ENCODE results near the gene CPLANE2. TPM values are rescaled to one million over a fixed set of nuclear protein-coding genes. Genes with fewer than 3 reads are reported as not detected.
A peak's percentile ranks its signal among the peaks of the same experiment; 100 is the strongest.
"Not testable (repeated sequence)": the region's sequence is repeated elsewhere in the genome, so short reads cannot be mapped to it uniquely, and the experiment has no call there.

CPLANE2 gene
- total and polyA plus RNA-seq, 2 donors: 4.0 to 4.2 TPM

DNA sequence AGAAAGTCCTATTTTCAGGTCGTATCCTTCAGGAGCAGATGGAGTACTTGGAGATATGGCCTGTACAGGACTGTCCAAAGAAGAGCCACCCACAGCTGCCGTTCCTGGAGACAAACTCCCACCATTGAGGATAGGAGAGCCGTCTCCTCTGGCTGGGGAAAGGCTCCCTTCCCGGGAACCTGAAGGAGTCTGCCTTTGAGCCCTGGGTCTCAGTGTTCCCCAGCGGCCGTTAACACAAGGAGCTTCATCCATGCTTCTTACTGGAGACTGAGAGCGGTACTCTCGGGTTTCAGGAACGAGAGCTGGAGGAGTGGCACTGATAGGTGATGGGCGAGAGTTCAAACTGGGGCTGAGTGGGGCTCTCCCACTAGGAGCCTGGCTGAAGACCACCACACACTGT is 14.4 kb upstream of the CPLANE2 start:
- WGBS: 99% methylated on average over 10 of the region's 10 CpGs
- Histone ChIP-seq H3K36me3 (ENCODE audit: control insufficient read depth in 2 of 2, insufficient read depth in 2 of 2, low read length in 1 of 2) (peaks cover 55 to 77% of the 10 kb centered on the region in 2 donors), H3K27me3 (ENCODE audit: control insufficient read depth in 2 of 2, insufficient read depth in 1 of 2, low read length in 1 of 2) (no peaks in the 10 kb centered on the region), H3K27ac (ENCODE audit: low read depth in 1 of 2, low read length in 1 of 2) (no peak overlapping the region), H3K9me3 (ENCODE audit: control insufficient read depth in 2 of 2, insufficient read depth in 1 of 2, low read length in 1 of 2) (no peaks in the 10 kb centered on the region), H3K4me1 (ENCODE audit: control insufficient read depth in 2 of 2, insufficient read depth in 2 of 2, low read length in 2 of 2) (peaks cover 3 to 8% of the 10 kb centered on the region in 2 donors), H3K4me3 (ENCODE audit: low read length in 2 of 2) (no peak overlapping the region)
- no peak for DNase-seq (ENCODE audit: low read depth in 6 of 9, low spot score in 9 of 9)

GRCh38 chr1:16250524-16251251 is 13.7 kb upstream of the CPLANE2 start:
- no peak overlapping the region for H3K4me3 ChIP-seq (ENCODE audit: low read length in 2 of 2)
- H3K9me3 ChIP-seq (ENCODE audit: control insufficient read depth in 2 of 2, insufficient read depth in 1 of 2, low read length in 1 of 2): no peaks in the 10 kb centered on the region
- H3K4me1 ChIP-seq (ENCODE audit: control insufficient read depth in 2 of 2, insufficient read depth in 2 of 2, low read length in 2 of 2): peaks cover 3 to 8% of the 10 kb centered on the region in 2 donors
- no peak for DNase-seq (ENCODE audit: low read depth in 6 of 9, low spot score in 9 of 9)
- 96% methylated on average over 15 of the region's 15 CpGs for WGBS
- H3K27ac ChIP-seq (ENCODE audit: low read depth in 1 of 2, low read length in 1 of 2): no peak overlapping the region
- no peaks in the 10 kb centered on the region for H3K27me3 ChIP-seq (ENCODE audit: control insufficient read depth in 2 of 2, insufficient read depth in 1 of 2, low read length in 1 of 2)
- peaks cover 52 to 75% of the 10 kb centered on the region in 2 donors for H3K36me3 ChIP-seq (ENCODE audit: control insufficient read depth in 2 of 2, insufficient read depth in 2 of 2, low read length in 1 of 2)

DNA sequence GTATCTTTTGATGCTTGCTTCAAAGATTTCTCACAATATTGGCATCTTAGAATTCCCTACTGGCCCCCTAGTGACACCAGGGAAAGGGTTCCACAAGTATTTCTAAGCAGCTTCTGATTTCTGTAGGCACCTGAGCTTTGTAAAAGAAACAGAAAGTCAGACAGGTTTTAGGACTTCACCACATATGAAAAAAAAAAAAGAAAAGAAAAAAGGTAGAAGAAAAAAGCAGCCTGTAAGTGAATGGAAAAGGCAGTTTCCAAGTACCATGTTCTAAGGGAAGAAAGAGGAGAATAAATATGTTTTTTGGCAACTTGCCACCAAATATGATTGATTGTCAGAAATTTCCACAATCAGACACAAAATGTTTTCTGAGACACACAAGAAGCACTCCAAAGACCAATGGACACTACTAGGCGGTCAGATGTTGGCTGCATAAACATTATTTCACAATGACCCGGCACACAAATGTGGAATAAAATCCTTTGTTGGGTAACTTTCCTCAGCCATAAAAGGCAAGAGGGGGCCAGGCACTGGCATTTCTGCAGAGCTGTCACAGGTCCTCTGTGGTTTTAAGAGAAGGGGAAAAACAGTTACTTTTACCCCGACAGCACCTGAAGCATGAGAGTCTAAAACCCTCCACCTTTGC is 12.7 kb upstream of the CPLANE2 start:
- Histone ChIP-seq H3K9me3 (ENCODE audit: control insufficient read depth in 2 of 2, insufficient read depth in 1 of 2, low read length in 1 of 2) (no peaks in the 10 kb centered on the region), H3K4me3 (ENCODE audit: low read length in 2 of 2) (no peak overlapping the region), H3K27ac (ENCODE audit: low read depth in 1 of 2, low read length in 1 of 2) (no peak overlapping the region), H3K36me3 (ENCODE audit: control insufficient read depth in 2 of 2, insufficient read depth in 2 of 2, low read length in 1 of 2) (peaks cover 48 to 70% of the 10 kb centered on the region in 2 donors), H3K27me3 (ENCODE audit: control insufficient read depth in 2 of 2, insufficient read depth in 1 of 2, low read length in 1 of 2) (no peaks in the 10 kb centered on the region), H3K4me1 (ENCODE audit: control insufficient read depth in 2 of 2, insufficient read depth in 2 of 2, low read length in 2 of 2) (peaks cover 3 to 8% of the 10 kb centered on the region in 2 donors)
- WGBS: 47% methylated on average over 3 of the region's 3 CpGs
- no peak for DNase-seq (ENCODE audit: low read depth in 6 of 9, low spot score in 9 of 9)

DNA sequence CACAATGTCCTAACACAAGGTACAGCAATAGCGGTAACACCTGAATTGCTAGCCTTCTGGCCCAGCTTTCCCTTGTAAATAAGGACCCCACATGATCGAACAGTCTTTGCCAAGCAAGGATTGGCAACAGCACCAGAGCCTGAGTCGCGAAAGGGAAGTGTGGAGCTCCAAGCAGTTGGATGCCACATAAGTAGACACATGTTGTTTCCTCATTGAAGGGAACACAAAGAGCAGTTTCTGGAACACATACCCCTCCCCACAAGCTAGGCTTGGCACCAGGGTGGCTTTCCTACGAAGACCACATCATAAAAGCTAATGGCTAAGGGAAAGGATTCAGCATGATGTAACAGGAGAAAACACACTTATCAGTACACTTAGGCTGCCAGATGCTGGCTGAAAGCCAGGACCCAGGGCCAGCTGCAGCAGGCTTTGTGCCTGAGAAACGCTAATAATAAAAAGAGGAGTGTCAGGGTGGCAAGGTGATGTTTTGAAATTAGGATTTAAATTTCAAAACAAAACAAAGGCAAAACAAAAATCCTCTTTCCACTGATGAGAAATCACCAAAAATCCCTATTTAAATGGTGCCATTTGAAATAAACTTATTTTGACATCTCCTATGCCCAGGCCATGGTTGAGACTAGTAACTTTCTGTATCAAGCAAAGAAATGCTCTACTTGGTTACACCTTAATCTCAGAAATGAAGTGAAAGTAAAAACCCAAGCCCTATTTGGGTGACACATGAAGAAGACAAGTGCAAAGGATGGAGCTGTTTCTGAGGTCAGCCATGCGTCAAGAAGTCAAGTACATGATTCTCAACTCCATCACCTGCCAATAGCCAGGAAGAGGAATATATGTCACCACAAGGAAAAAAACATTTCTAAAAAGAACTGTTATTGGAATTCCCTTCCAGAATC is 11.9 kb upstream of the CPLANE2 start:
- DNase-seq (ENCODE audit: low read depth in 6 of 9, low spot score in 9 of 9): no peak
- H3K4me3 ChIP-seq (ENCODE audit: low read length in 2 of 2): no peak overlapping the region
- H3K27me3 ChIP-seq (ENCODE audit: control insufficient read depth in 2 of 2, insufficient read depth in 1 of 2, low read length in 1 of 2): no peaks in the 10 kb centered on the region
- peak overlapping the region; percentile 21 to 50 for H3K27ac ChIP-seq (ENCODE audit: low read depth in 1 of 2, low read length in 1 of 2)
- no peaks in the 10 kb centered on the region for H3K9me3 ChIP-seq (ENCODE audit: control insufficient read depth in 2 of 2, insufficient read depth in 1 of 2, low read length in 1 of 2)
- WGBS: 31% methylated on average over 7 of the region's 7 CpGs
- H3K36me3 ChIP-seq (ENCODE audit: control insufficient read depth in 2 of 2, insufficient read depth in 2 of 2, low read length in 1 of 2): peaks cover 39 to 62% of the 10 kb centered on the region in 2 donors
- peaks cover 8 to 12% of the 10 kb centered on the region in 2 donors for H3K4me1 ChIP-seq (ENCODE audit: control insufficient read depth in 2 of 2, insufficient read depth in 2 of 2, low read length in 2 of 2)

GRCh38 chr1:16248007-16248436 is 11.0 kb upstream of the CPLANE2 start:
- Histone ChIP-seq H3K36me3 (ENCODE audit: control insufficient read depth in 2 of 2, insufficient read depth in 2 of 2, low read length in 1 of 2) (peaks cover 34 to 56% of the 10 kb centered on the region in 2 donors), H3K27ac (ENCODE audit: low read depth in 1 of 2, low read length in 1 of 2) (no peak overlapping the region), H3K4me1 (ENCODE audit: control insufficient read depth in 2 of 2, insufficient read depth in 2 of 2, low read length in 2 of 2) (peaks cover 8 to 12% of the 10 kb centered on the region in 2 donors), H3K9me3 (ENCODE audit: control insufficient read depth in 2 of 2, insufficient read depth in 1 of 2, low read length in 1 of 2) (no peaks in the 10 kb centered on the region), H3K27me3 (ENCODE audit: control insufficient read depth in 2 of 2, insufficient read depth in 1 of 2, low read length in 1 of 2) (no peaks in the 10 kb centered on the region), H3K4me3 (ENCODE audit: low read length in 2 of 2) (no peak overlapping the region)
- DNase-seq (ENCODE audit: low read depth in 6 of 9, low spot score in 9 of 9): no peak
- 95% methylated on average over 8 of the region's 8 CpGs for WGBS

DNA sequence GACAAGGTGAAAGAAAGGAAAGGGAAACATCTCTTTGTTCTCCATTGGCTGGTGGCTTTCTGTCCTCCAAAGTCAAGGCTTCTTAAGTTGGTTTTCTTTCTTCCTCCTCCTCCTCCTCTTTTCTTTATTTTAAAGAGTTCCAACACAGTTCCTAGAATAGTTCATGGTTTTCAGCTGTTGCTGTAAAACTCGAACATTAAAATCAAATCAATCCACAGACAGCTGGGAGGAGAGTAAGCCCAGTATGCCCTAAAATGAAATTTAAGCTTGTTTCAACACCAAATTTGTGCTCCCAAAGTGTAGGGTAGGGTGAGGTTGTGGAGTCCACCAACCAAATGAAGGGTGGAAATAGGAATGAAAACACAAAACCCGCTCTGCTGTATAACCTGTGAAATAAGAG is 10.5 kb upstream of the CPLANE2 start:
- H3K36me3 ChIP-seq (ENCODE audit: control insufficient read depth in 2 of 2, insufficient read depth in 2 of 2, low read length in 1 of 2): peaks cover 32 to 50% of the 10 kb centered on the region in 2 donors
- no peak overlapping the region for H3K4me3 ChIP-seq (ENCODE audit: low read length in 2 of 2)
- peaks cover 8 to 12% of the 10 kb centered on the region in 2 donors for H3K4me1 ChIP-seq (ENCODE audit: control insufficient read depth in 2 of 2, insufficient read depth in 2 of 2, low read length in 2 of 2)
- no peaks in the 10 kb centered on the region for H3K27me3 ChIP-seq (ENCODE audit: control insufficient read depth in 2 of 2, insufficient read depth in 1 of 2, low read length in 1 of 2)
- no peak for DNase-seq (ENCODE audit: low read depth in 6 of 9, low spot score in 9 of 9)
- WGBS: 90% methylated on average over 2 of the region's 2 CpGs
- H3K9me3 ChIP-seq (ENCODE audit: control insufficient read depth in 2 of 2, insufficient read depth in 1 of 2, low read length in 1 of 2): no peaks in the 10 kb centered on the region
- H3K27ac ChIP-seq (ENCODE audit: low read depth in 1 of 2, low read length in 1 of 2): no peak overlapping the region

GRCh38 chr1:16246961-16247360 is 10.0 kb upstream of the CPLANE2 start:
- Histone ChIP-seq H3K4me1 (ENCODE audit: control insufficient read depth in 2 of 2, insufficient read depth in 2 of 2, low read length in 2 of 2) (peaks cover 8 to 12% of the 10 kb centered on the region in 2 donors), H3K4me3 (ENCODE audit: low read length in 2 of 2) (no peak overlapping the region), H3K9me3 (ENCODE audit: control insufficient read depth in 2 of 2, insufficient read depth in 1 of 2, low read length in 1 of 2) (no peaks in the 10 kb centered on the region), H3K27ac (ENCODE audit: low read depth in 1 of 2, low read length in 1 of 2) (no peak overlapping the region), H3K27me3 (ENCODE audit: control insufficient read depth in 2 of 2, insufficient read depth in 1 of 2, low read length in 1 of 2) (no peaks in the 10 kb centered on the region), H3K36me3 (ENCODE audit: control insufficient read depth in 2 of 2, insufficient read depth in 2 of 2, low read length in 1 of 2) (peaks cover 27 to 45% of the 10 kb centered on the region in 2 donors)
- 94% methylated on average over 5 of the region's 5 CpGs for WGBS
- no peak for DNase-seq (ENCODE audit: low read depth in 6 of 9, low spot score in 9 of 9)

GRCh38 chr1:16246239-16246638 is 9.3 kb upstream of the CPLANE2 start:
- 98% methylated on average over 1 of the region's 1 CpG for WGBS
- H3K27me3 ChIP-seq (ENCODE audit: control insufficient read depth in 2 of 2, insufficient read depth in 1 of 2, low read length in 1 of 2); DNase-seq (ENCODE audit: low read depth in 6 of 9, low spot score in 9 of 9); H3K9me3 ChIP-seq (ENCODE audit: control insufficient read depth in 2 of 2, insufficient read depth in 1 of 2, low read length in 1 of 2); H3K4me3 ChIP-seq (ENCODE audit: low read length in 2 of 2); H3K27ac ChIP-seq (ENCODE audit: low read depth in 1 of 2, low read length in 1 of 2): not testable (repeated sequence)
- peaks cover 8 to 12% of the 10 kb centered on the region in 2 donors for H3K4me1 ChIP-seq (ENCODE audit: control insufficient read depth in 2 of 2, insufficient read depth in 2 of 2, low read length in 2 of 2)
- H3K36me3 ChIP-seq (ENCODE audit: control insufficient read depth in 2 of 2, insufficient read depth in 2 of 2, low read length in 1 of 2): peaks cover 20 to 38% of the 10 kb centered on the region in 2 donors

All from thymus (tissue), 11 donors.